ENCODE data around the gene SLC12A9. TPM values are rescaled to one million over a fixed set of nuclear protein-coding genes. Genes with fewer than 3 reads are reported as not detected.

Gene SLC12A9
- total and polyA plus RNA-seq, 2 of the 8 experiments (the other 6 are each of a cell fraction or from before 2014, with no cell fraction given) = 31.4 to 40.1 TPM

DNA sequence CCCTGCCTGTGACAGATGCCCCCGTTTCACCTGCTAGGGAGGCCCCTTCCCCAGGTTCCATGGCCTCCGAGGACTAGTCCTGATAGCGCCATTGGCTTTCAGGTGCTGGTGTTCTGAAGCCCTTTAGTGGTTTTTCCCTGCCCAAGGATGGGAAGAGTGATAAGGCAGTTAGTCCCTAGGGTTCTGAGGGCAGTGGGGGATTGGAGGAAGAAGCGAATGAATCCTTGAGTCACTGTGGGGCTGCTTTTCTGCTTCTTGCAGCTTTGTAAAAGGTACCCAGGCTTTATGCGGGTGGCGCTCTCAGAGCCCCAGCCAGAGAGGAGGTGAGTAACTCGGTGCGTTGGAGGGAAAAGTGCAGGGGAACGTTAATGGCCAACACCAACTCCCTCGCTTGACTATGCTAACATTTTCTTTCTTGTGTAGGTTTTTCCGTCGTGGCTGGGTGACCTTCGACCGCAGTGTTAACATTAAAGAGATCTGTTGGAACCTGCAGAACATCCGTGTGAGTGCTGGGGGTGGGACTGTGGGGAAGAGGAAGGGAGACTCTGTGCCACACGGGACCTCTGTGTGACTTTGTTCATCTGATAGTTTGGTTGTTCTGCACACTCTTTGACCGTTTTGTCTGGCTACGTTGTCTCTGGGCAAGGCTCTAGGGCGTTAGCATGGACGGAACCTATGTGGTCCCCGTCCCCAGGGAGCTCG, 33.1 kb downstream of the SLC12A9 start:
- H3K23ac ChIP-seq (ENCODE audit: insufficient read length) = no peak overlapping the region
- no peak overlapping the region for H3K27ac ChIP-seq (ENCODE audit: low read depth, low read length)
- no peak overlapping the region for H2BK15ac ChIP-seq (ENCODE audit: low read length)
- H3K4me2 ChIP-seq (ENCODE audit: insufficient read depth in 1 of 2, low read depth in 2 of 2, low read length in 2 of 2) = no peak overlapping the region
- H2AFZ ChIP-seq (ENCODE audit: low read length) = no peak overlapping the region
- H4K8ac ChIP-seq (ENCODE audit: extremely low read depth, insufficient read depth, low read length) = no peak overlapping the region
- no peak overlapping the region for H3K9ac ChIP-seq (replicated peaks in 1 of 4; ENCODE audit: extremely low read depth in 1 of 4, low read depth in 3 of 4, low read length in 3 of 4)
- H2BK120ac ChIP-seq (replicated peaks; ENCODE audit: low read depth, low read length) = no peak overlapping the region
- no peak overlapping the region for H2BK12ac ChIP-seq (ENCODE audit: low read depth, low read length)
- H3K27me3 ChIP-seq (replicated peaks in 1 of 4; ENCODE audit: control insufficient read depth in 3 of 4, extremely low read depth in 1 of 4, insufficient read depth in 3 of 4, low read length in 3 of 4) = no peaks in the 10 kb centered on the region; a peak in 1 of 7 replicates
- no peak overlapping the region for H4K5ac ChIP-seq (ENCODE audit: insufficient read length, low read depth, low read length)
- ChIA-PET POLR2A (ENCODE audit: partially characterized antibody) (interaction anchor here (1.3 to 10.1 kb wide), 3 partner anchors 12 to 94 kb away, joined by 5 to 313 read pairs (median 5); partner anchors contain the start of genes SRRT and TRIP6), CTCF (ENCODE audit: partially characterized antibody) (interaction anchor here (1.3 to 3.4 kb wide), 4 partner anchors 10 to 196 kb away, joined by 3 to 14 read pairs (median 7); partner anchors contain the start of genes POP7 and SRRT)
- H3K9me3 ChIP-seq (ENCODE audit: insufficient read depth in 2 of 2, low read depth in 1 of 2, low read length in 1 of 2) = no peaks in the 10 kb centered on the region; a peak in 1 of 4 replicates
- no peak overlapping the region for H3K56ac ChIP-seq (replicated peaks; ENCODE audit: insufficient read length, low read depth, low read length)
- H3K23me2 ChIP-seq (ENCODE audit: low read depth, low read length) = peaks cover 20% of the 10 kb centered on the region; the same call in 1 of the 2 replicates
- FAIRE-seq (no peak), DNase-seq (ENCODE audit: low read depth in 1 of 2, low spot score in 2 of 2) (no peak)
- H4K20me1 ChIP-seq (replicated peaks in 1 of 2; ENCODE audit: control insufficient read depth in 1 of 2, insufficient read depth in 2 of 2, low read length in 2 of 2) = peaks cover 19 to 27% of the 10 kb centered on the region in 2 experiments
- H2AK5ac ChIP-seq (ENCODE audit: low read depth, low read length) = no peak overlapping the region
- H4K91ac ChIP-seq (replicated peaks; ENCODE audit: insufficient read length, low read length) = no peak overlapping the region
- H2BK5ac ChIP-seq (ENCODE audit: low read depth, low read length) = no peak overlapping the region
- H3K36me3 ChIP-seq (ENCODE audit: control insufficient read depth in 2 of 4, insufficient read depth in 4 of 4, low read length in 3 of 4) = peaks cover 53 to 80% (median 68%) of the 10 kb centered on the region in 4 experiments
- no peak overlapping the region for H3K18ac ChIP-seq (ENCODE audit: extremely low read depth, low read length)
- no peak for TF ChIP-seq SIX5 (IDR thresholded peaks at IDR 0.05; ENCODE audit: low read depth, low read length)
- TF ChIP-seq RNF2 (IDR thresholded peaks at IDR 0.05; ENCODE audit: borderline replicate concordance, low read depth, low read length, missing control alignments, poor library complexity, severe bottlenecking) = no peak
- TF ChIP-seq POLR2AphosphoS5 (IDR thresholded peaks at IDR 0.05; ENCODE audit: low read depth, low read length) = 0 out of 2 replicates have a peak, but pooled peaks have one; percentile 31
- TF ChIP-seq TAF1 (IDR thresholded peaks at IDR 0.05; ENCODE audit: low read depth, low read length) = no peak
- no peak overlapping the region for H2BK20ac ChIP-seq (ENCODE audit: low read length)
- peaks cover 0 to 45% of the 10 kb centered on the region in 2 experiments; a peak in 2 of 4 replicates for H3K79me2 ChIP-seq (ENCODE audit: control insufficient read depth in 1 of 2, insufficient read depth in 2 of 2, low read length in 2 of 2)
- H3K4me3 ChIP-seq (ENCODE audit: extremely low read depth in 1 of 4, insufficient read depth in 2 of 4, low read depth in 3 of 4, low read length in 4 of 4) = no peak overlapping the region
- WGBS, 2 experiments (ENCODE audit: extremely low coverage in 1 of 2, insufficient coverage in 1 of 2, insufficient read length in 1 of 2, insufficient replicate concordance in 2 of 2, low coverage in 1 of 2, low lambda C conversion rate in 2 of 2, missing lambda C conversion rate in 1 of 2) = 90% methylated on average over 19 of the region's 22 CpGs; no CpG with 5 or more reads in 1 of the 2 experiments
- H3K4ac ChIP-seq (replicated peaks; ENCODE audit: insufficient read length, low read depth, low read length) = no peak overlapping the region
- peaks cover 0 to 18% (median 5%) of the 10 kb centered on the region in 4 experiments; a peak in 6 of 7 replicates for H3K4me1 ChIP-seq (replicated peaks in 1 of 4; ENCODE audit: control insufficient read depth in 3 of 4, insufficient read depth in 4 of 4, low read length in 3 of 4)
- no peak overlapping the region for H3K14ac ChIP-seq (ENCODE audit: insufficient read length)
- H3K79me1 ChIP-seq (ENCODE audit: low read depth, low read length) = peaks cover 15% of the 10 kb centered on the region
